Upper lobe of left lung (tissue), 6 donors: ENCODE results near the gene CBX6. TPM values are rescaled to one million over a fixed set of nuclear protein-coding genes. Genes with fewer than 3 reads are reported as not detected.

Experiments
- ATAC-seq, 2 donors: fragments of 200-7000 bp; cut with Tn5 transposase; one replicate each; pipeline ENCODE4 v1.9.1; 2022; ENCODE audit warnings: mild to moderate bottlenecking in 2 of 2, moderate library complexity in 2 of 2; ENCODE audit not compliant: low FRiP score in 2 of 2
- DNase-seq, 2 donors: peaks; one replicate each; pipeline ENCODE4 v3.0.0-alpha.2; 2019 to 2020
- H3K27ac ChIP-seq, 4 donors: fragments of 200-600 bp; sonication (generic); one replicate each; pipeline ENCODE4 v1.5.1; 2016 to 2019
- H3K27me3 ChIP-seq, 4 donors: fragments of 200-600 bp; sonication (generic); one replicate each; pipeline ENCODE4 v1.5.1; 2017 to 2019
- H3K36me3 ChIP-seq, 4 donors: fragments of 200-600 bp; sonication (generic); one replicate each; pipeline ENCODE4 v1.5.1; 2016 to 2019
- H3K4me1 ChIP-seq, 4 donors: fragments of 200-600 bp; sonication (generic); one replicate each; pipeline ENCODE4 v1.5.1; 2018 to 2019
- H3K4me3 ChIP-seq, 4 donors: fragments of 200-600 bp; sonication (generic); one replicate each; pipeline ENCODE4 v1.5.1; 2017 to 2019; ENCODE audit warnings: mild to moderate bottlenecking in 2 of 4, moderate library complexity in 1 of 4
- H3K9me3 ChIP-seq, 4 donors: fragments of 200-600 bp; sonication (generic); one replicate each; pipeline ENCODE4 v1.5.1; 2018 to 2019
- EP300 ChIP-seq, 4 donors: sonication (generic); formaldehyde crosslinking; IDR thresholded peaks; one replicate each; pipeline ENCODE4 v1.5.1; 2017; ENCODE audit warnings: antibody characterized with exemption in 4 of 4, control low read depth in 2 of 4
- POLR2A ChIP-seq, 4 donors: fragments of 450-650 bp; IDR thresholded peaks; one replicate each; pipeline ENCODE4 v1.5.1; 2016 to 2017; ENCODE audit warnings: antibody characterized with exemption in 4 of 4, mild to moderate bottlenecking in 2 of 4
- POLR2AphosphoS5 ChIP-seq, 2 donors: sonication (generic); formaldehyde crosslinking; IDR thresholded peaks; one replicate each; pipeline ENCODE4 v1.5.1; 2017; ENCODE audit warnings: antibody characterized with exemption in 2 of 2
- WGBS, 2 donors: methylation state at CpG; one replicate each; pipeline ENCODE4 v1.1.5; 2017 to 2018; 5-methylcytosine and 5-hydroxymethylcytosine counted together
- total RNA-seq, 6 donors: library from RNA; depleted of rRNA in 4 of 6; stranded (reverse); fragments of >200 nt in 4 of 6; gene quantifications; one replicate each; pipeline versions ENCODE4 v1.1.0 to v1.2.1, GENCODE V29; 2016 to 2021
- TF ChIP-seq, protein P1 (sequence below), 6 experiments: fragments of 450-650 bp in 4 of 6; fragments of 200-600 bp in 2 of 6; sonication (generic) in 2 of 6; IDR thresholded peaks; one replicate each; pipeline ENCODE4 v1.5.1; 2016 to 2019; ENCODE audit warnings: antibody characterized with exemption in 6 of 6
- donor health status: DM: no; HTN: no; CAD: no; lungs with moderate emphysema.
- donor health status: DM: no; HTN: yes; CAD: no; lungs with severe emphysema.

CBX6 gene
- total RNA-seq, 6 donors from 2014 or later, result 30.4 to 74.9 (median 45.4) TPM

DNA sequence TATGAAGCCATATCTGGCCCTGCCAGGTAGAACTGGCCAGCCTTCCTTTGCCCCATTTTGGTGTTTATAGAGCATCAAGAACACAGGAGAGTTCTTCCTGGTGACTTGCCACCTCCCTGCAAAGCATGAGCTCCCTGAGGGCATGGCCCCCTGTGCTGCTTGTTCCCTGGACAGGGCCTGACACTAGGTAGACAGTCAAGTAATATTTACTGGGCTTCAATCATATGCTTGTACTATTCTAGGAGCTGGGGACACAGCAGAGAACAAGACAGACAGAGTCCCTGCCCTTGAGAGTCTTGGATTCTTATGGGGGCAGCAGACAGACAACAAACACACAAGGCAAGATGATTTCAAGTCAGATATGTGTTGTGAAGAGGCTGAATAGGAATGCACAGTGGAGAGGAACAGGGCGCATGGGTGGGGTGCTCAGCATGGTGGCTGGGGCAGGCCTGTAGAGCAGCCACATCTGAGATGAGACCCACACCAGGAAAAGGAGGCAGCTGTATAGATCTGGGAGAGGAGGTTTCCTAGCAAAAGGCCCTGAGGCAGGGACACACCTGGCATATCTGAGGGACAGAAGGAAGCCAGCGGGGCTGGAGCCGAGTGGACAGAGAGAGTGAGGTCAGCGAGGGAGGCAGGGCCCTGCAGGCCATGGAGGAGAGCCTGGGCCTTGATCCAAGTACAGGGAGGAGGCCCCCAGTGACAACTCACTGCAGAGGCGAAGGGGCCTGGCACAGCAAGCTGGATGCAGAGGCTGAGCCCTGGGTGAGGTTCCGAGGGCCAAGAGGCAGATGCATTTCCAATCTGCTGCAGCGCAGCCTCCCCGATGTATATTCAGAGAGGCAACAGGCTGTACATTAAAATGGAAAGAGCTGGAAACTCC, 10.2 kb upstream of the CBX6 start:
- Histone ChIP-seq H3K4me3 (no peak overlapping the region), H3K9me3 (no peaks in the 10 kb centered on the region), H3K27ac (peak overlapping the region; percentile 15 to 71 (median 56)), H3K4me1 (peaks cover 16 to 24% (median 17%) of the 10 kb centered on the region in 4 donors), H3K36me3 (no peaks in the 10 kb centered on the region), H3K27me3 (no peaks in the 10 kb centered on the region)
- 77 to 81% methylated on average over 4 to 8 of the region's 8 CpGs for WGBS, 2 donors
- no peak for DNase-seq
- TF ChIP-seq, protein P1, sequence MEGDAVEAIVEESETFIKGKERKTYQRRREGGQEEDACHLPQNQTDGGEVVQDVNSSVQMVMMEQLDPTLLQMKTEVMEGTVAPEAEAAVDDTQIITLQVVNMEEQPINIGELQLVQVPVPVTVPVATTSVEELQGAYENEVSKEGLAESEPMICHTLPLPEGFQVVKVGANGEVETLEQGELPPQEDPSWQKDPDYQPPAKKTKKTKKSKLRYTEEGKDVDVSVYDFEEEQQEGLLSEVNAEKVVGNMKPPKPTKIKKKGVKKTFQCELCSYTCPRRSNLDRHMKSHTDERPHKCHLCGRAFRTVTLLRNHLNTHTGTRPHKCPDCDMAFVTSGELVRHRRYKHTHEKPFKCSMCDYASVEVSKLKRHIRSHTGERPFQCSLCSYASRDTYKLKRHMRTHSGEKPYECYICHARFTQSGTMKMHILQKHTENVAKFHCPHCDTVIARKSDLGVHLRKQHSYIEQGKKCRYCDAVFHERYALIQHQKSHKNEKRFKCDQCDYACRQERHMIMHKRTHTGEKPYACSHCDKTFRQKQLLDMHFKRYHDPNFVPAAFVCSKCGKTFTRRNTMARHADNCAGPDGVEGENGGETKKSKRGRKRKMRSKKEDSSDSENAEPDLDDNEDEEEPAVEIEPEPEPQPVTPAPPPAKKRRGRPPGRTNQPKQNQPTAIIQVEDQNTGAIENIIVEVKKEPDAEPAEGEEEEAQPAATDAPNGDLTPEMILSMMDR (IDR thresholded peaks at IDR 0.05), result no peak
- TF ChIP-seq POLR2A (IDR thresholded peaks at IDR 0.05) (no peak), POLR2AphosphoS5 (IDR thresholded peaks at IDR 0.05) (no peak), EP300 (IDR thresholded peaks at IDR 0.05) (no peak)
- peak; percentile 21 to 78 for ATAC-seq

DNA sequence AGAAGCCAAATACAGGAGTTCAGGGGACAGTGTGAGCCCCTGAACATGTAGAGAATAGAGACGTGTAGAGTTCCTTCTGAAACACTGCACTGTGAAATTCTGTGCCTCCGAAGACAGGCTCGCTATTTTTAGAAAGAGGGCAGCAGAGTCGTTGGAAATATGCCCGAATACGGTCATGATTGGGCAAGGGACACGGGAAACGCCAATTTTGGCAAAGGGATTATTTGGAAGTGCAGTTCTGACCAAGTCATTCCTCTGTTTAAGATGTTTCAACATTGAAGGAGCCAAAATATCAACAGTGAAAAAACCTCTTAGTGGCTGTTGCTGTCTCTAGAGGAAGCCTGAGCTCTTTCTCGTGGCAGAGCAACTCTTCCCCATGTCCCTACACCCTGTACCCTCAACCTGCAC, 9.5 kb upstream of the CBX6 start:
- DNase-seq, result peak in 1 of 2 donors; percentile 51
- TF ChIP-seq POLR2AphosphoS5 (IDR thresholded peaks at IDR 0.05), result peak; percentile 54 to 65
- peak in 1 of 4 donors; percentile 47 for TF ChIP-seq EP300 (IDR thresholded peaks at IDR 0.05)
- TF ChIP-seq POLR2A (IDR thresholded peaks at IDR 0.05), result no peak
- Histone ChIP-seq H3K27me3 (no peaks in the 10 kb centered on the region), H3K4me1 (peaks cover 16 to 24% (median 17%) of the 10 kb centered on the region in 4 donors), H3K36me3 (no peaks in the 10 kb centered on the region), H3K9me3 (no peaks in the 10 kb centered on the region), H3K27ac (peak overlapping the region; percentile 15 to 79 (median 56)), H3K4me3 (no peak overlapping the region)
- ATAC-seq, result peak; percentile 41 to 65
- WGBS, 2 donors, result 11 to 17% methylated on average over 9 of the region's 9 CpGs

DNA sequence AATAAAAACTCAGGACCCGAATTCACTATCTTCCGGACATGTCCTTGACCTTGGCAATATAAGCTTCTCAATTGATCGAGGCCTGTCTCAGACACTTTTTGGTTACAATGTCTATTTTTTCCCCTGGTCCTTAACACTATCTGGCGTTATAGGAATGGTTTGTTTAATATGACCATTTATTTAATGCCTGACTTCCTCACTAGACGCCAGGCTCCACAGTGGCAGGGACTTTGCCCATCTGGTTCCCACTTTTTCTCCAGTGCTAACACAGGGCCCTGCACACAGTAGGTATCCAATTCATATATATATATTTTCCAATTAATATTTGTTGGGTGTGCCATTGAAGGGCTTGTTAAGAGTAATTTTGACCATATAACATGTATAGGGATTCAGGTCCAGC, 7.9 kb upstream of the CBX6 start:
- Histone ChIP-seq H3K9me3 (no peaks in the 10 kb centered on the region), H3K27ac (no peak overlapping the region), H3K4me1 (peaks cover 16 to 24% (median 17%) of the 10 kb centered on the region in 4 donors), H3K4me3 (no peak overlapping the region), H3K36me3 (no peaks in the 10 kb centered on the region), H3K27me3 (no peaks in the 10 kb centered on the region)
- ATAC-seq, result no peak
- no peak for DNase-seq
- TF ChIP-seq, protein P1 (IDR thresholded peaks at IDR 0.05), result no peak
- TF ChIP-seq POLR2A (IDR thresholded peaks at IDR 0.05) (no peak), POLR2AphosphoS5 (IDR thresholded peaks at IDR 0.05) (no peak), EP300 (IDR thresholded peaks at IDR 0.05) (no peak)
- 83 to 91% methylated on average over 5 of the region's 5 CpGs for WGBS, 2 donors

DNA sequence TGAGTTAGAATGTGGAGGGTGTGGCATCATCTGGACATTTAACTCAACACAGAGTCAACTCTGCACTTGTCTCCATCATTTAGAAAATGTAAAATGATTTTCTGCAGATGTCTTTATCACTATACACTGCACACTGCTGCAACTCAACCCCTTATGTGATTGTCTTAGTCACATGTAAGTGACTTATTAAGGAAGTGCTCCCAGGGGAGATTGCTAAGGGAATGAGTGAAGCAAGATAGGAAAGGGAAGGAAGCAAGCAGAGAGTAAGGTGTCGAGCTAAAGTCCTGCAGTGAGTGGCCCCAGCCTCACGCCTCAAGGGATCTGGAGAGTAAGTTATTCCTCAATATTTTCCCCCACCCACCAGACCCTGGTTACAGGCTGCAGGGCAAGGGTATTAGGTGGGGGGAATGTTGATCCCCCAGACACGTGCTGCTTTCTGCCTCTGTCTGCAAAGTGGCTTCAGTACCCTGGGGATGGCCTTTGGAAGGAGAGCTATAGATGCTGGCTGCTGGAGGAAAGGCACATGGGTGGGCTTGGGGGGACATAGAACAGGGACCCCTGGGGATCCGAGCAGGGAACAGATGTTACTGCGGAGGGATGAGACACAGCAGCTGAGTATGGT, 7.2 kb upstream of the CBX6 start:
- H3K27me3 ChIP-seq, result no peaks in the 10 kb centered on the region
- TF ChIP-seq POLR2AphosphoS5 (IDR thresholded peaks at IDR 0.05) (no peak), EP300 (IDR thresholded peaks at IDR 0.05) (no peak), POLR2A (IDR thresholded peaks at IDR 0.05) (no peak)
- TF ChIP-seq, protein P1 (IDR thresholded peaks at IDR 0.05), result no peak
- ATAC-seq (no peak), DNase-seq (no peak)
- H3K4me3 ChIP-seq, result no peak overlapping the region
- H3K4me1 ChIP-seq, result peaks cover 16 to 24% (median 17%) of the 10 kb centered on the region in 4 donors
- 77 to 78% methylated on average over 5 of the region's 5 CpGs for WGBS, 2 donors
- H3K36me3 ChIP-seq, result no peaks in the 10 kb centered on the region
- no peaks in the 10 kb centered on the region for H3K9me3 ChIP-seq
- no peak overlapping the region for H3K27ac ChIP-seq

DNA sequence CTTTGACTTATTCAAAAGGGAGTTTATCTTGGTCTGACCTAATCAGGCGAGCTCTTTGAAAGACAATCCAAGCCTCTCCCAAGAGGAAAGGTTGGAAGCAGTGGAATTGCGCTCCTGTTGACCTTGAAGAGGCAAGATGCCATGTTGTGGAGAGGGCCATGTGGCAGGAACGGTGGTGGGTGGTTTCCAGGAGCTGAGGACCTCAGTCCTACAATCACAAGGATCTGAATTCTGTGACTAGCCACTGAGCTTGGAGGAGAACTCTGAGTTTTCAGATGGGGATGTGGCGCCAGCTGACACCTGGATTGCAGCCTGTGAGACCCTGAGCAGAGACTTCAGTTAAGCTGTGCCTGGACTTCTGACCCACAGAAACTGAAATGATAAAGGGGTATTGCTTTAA, 6.0 kb upstream of the CBX6 start:
- TF ChIP-seq EP300 (IDR thresholded peaks at IDR 0.05) (no peak), POLR2A (IDR thresholded peaks at IDR 0.05) (no peak), POLR2AphosphoS5 (IDR thresholded peaks at IDR 0.05) (no peak)
- TF ChIP-seq, protein P1 (IDR thresholded peaks at IDR 0.05), result no peak
- H3K27ac ChIP-seq, result no peak overlapping the region
- peaks cover 16 to 24% (median 19%) of the 10 kb centered on the region in 4 donors for H3K4me1 ChIP-seq
- 88 to 93% methylated on average over 4 of the region's 4 CpGs for WGBS, 2 donors
- DNase-seq (no peak), ATAC-seq (no peak)
- H3K36me3 ChIP-seq, result no peaks in the 10 kb centered on the region
- H3K27me3 ChIP-seq, result no peaks in the 10 kb centered on the region
- H3K4me3 ChIP-seq, result no peak overlapping the region
- H3K9me3 ChIP-seq, result no peaks in the 10 kb centered on the region
